Smooth muscle cell (in vitro differentiated cells): ENCODE data around the gene ZNF408. TPM values are rescaled to one million over a fixed set of nuclear protein-coding genes. Genes with fewer than 3 reads are reported as not detected.

Experiments used
- DNase-seq: peaks from one replicate; lab custom pipeline; 2025; ENCODE audit not compliant: unreplicated experiment; lab: John Stamatoyannopoulos, UW
- H2AFZ ChIP-seq: fragments of 200-600 bp; sonication (generic); 2 replicates; pipeline ENCODE4 v1.6.0; 2016; ENCODE audit warnings: antibody characterized with exemption, low read depth, mild to moderate bottlenecking
- H3F3A ChIP-seq: fragments of 200-600 bp; sonication (generic); 2 replicates; pipeline ENCODE4 v1.6.0; 2017; ENCODE audit warnings: antibody characterized with exemption, low read depth
- H3K27ac ChIP-seq: fragments of 200-600 bp; sonication (generic); 2 replicates; pipeline ENCODE4 v1.5.1; 2016; ENCODE audit warnings: low read depth, mild to moderate bottlenecking
- H3K27me3 ChIP-seq: fragments of 200-600 bp; sonication (generic); 2 replicates; pipeline ENCODE4 v1.6.1; 2016; ENCODE audit warnings: low read depth, mild to moderate bottlenecking
- H3K36me3 ChIP-seq: fragments of 200-600 bp; sonication (generic); 2 replicates; pipeline ENCODE4 v1.5.1; 2016; ENCODE audit warnings: low read depth
- H3K4me1 ChIP-seq: fragments of 200-600 bp; sonication (generic); 2 replicates; pipeline ENCODE4 v1.5.1; 2016; ENCODE audit warnings: low read depth
- H3K4me2 ChIP-seq: fragments of 200-600 bp; sonication (generic); 2 replicates; pipeline ENCODE4 v1.6.0; 2016; ENCODE audit warnings: mild to moderate bottlenecking
- H3K4me3 ChIP-seq: fragments of 200-600 bp; sonication (generic); 2 replicates; pipeline ENCODE4 v1.5.1; 2016; ENCODE audit warnings: mild to moderate bottlenecking
- H3K79me2 ChIP-seq: fragments of 200-600 bp; sonication (generic); 2 replicates; pipeline ENCODE4 v1.6.0; 2016; ENCODE audit warnings: low read depth, mild to moderate bottlenecking
- H3K9ac ChIP-seq: fragments of 200-600 bp; sonication (generic); 2 replicates; pipeline ENCODE4 v1.6.0; 2016; ENCODE audit warnings: low read depth
- H3K9me3 ChIP-seq: fragments of 200-600 bp; sonication (generic); replicated peaks from 2 replicates; pipeline ENCODE4 v1.5.1; 2016; ENCODE audit warnings: low read depth
- H4K20me1 ChIP-seq: fragments of 200-600 bp; sonication (generic); 2 replicates; pipeline ENCODE4 v1.6.0; 2016; ENCODE audit warnings: low read depth
- WGBS: methylation state at CpG from one replicate; pipeline ENCODE4 v1.1.7; 2016; ENCODE audit warnings: low lambda C conversion rate; 5-methylcytosine and 5-hydroxymethylcytosine counted together
- polyA plus RNA-seq: library from polyadenylated mRNA; unstranded; fragments of >200 nt; fragmentation: Nextera tagmentation; extraction: Ambion mirVana; gene quantifications from 2 replicates; pipeline ENCODE4 v1.2.1, GENCODE V29; 2016
- total RNA-seq: library from RNA; depleted of rRNA; stranded (reverse); fragments of >200 nt; gene quantifications from 2 replicates; pipeline ENCODE4 v1.2.3, GENCODE V29; 2014
- TF ChIP-seq, protein P1 (sequence below): fragments of 200-600 bp; sonication (generic); IDR thresholded peaks from 2 replicates; pipeline ENCODE4 v1.5.1; 2017; ENCODE audit warnings: borderline replicate concordance, mild to moderate bottlenecking, antibody characterized with exemption; ENCODE audit not compliant: insufficient read depth, poor library complexity, severe bottlenecking

The ZNF408 gene
- total and polyA plus RNA-seq, 2 experiments from 2014 or later, result 6.2 to 15.8 TPM

DNA sequence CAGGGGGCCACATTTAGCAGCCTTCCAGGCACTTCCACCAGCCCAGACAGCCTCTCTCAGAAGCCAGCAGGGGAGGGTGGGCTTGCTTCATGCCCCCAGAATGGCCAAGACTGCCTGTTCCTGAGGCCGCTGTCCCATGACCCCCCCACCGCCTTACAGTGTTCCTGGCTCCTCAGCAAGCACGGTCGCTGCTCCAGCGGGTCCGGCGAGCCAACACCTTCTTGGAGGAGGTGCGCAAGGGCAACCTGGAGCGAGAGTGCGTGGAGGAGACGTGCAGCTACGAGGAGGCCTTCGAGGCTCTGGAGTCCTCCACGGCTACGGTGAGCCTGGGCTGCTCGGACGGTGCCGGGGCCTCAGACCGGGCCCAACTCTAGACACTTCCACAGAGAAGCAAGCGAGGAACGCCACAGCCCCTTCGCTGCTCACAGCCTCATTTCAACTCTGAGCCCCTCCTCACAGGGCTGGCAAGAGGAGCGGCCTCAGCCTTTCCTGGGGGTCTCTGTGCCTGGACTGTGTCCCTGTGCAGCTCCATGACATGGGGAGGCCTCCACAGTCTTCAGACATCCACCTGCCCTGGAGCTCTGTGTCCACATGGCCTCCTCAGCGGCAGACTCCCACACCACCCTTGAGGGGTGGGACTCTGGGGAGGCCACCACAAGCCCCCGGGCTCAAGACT, 18.9 kb downstream of the ZNF408 start:
- 96% methylated on average over 23 of the region's 25 CpGs for WGBS
- H3K4me1 ChIP-seq, result peaks cover 2% of the 10 kb centered on the region
- no peak overlapping the region for H3K27ac ChIP-seq
- no peaks in the 10 kb centered on the region for H3K36me3 ChIP-seq
- no peaks in the 10 kb centered on the region for H3K27me3 ChIP-seq
- H3F3A ChIP-seq, result peaks cover 5% of the 10 kb centered on the region
- no peak overlapping the region for H2AFZ ChIP-seq
- H3K9ac ChIP-seq, result no peak overlapping the region
- H4K20me1 ChIP-seq, result no peaks in the 10 kb centered on the region
- H3K79me2 ChIP-seq, result no peaks in the 10 kb centered on the region
- no peak overlapping the region for H3K4me3 ChIP-seq
- TF ChIP-seq, protein P1, sequence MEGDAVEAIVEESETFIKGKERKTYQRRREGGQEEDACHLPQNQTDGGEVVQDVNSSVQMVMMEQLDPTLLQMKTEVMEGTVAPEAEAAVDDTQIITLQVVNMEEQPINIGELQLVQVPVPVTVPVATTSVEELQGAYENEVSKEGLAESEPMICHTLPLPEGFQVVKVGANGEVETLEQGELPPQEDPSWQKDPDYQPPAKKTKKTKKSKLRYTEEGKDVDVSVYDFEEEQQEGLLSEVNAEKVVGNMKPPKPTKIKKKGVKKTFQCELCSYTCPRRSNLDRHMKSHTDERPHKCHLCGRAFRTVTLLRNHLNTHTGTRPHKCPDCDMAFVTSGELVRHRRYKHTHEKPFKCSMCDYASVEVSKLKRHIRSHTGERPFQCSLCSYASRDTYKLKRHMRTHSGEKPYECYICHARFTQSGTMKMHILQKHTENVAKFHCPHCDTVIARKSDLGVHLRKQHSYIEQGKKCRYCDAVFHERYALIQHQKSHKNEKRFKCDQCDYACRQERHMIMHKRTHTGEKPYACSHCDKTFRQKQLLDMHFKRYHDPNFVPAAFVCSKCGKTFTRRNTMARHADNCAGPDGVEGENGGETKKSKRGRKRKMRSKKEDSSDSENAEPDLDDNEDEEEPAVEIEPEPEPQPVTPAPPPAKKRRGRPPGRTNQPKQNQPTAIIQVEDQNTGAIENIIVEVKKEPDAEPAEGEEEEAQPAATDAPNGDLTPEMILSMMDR, result no peak
- no peak overlapping the region for H3K4me2 ChIP-seq
- DNase-seq, result no peak
- H3K9me3 ChIP-seq, result no peaks in the 10 kb centered on the region

DNA sequence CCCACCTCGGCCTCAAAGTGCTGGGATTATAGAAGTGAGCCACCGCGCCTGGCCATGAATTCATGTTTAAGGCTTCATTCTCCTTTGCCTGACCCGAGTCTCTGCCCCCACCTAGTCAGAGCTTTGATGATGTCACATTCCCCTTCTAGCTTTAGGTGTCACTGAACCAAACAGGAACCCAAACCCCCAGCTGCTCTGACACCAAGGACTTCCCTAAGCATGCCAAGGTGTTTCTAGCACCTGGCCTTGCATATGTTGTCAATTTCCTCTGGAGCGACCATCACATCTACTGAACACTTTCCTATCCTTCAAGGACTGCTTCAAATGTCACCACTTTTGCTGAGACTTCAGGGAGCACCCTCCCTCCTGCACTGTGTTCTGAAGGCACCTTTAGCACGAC, 20.5 kb downstream of the ZNF408 start:
- Histone ChIP-seq H3K9ac (no peak overlapping the region), H4K20me1 (no peaks in the 10 kb centered on the region), H3K27me3 (no peaks in the 10 kb centered on the region), H3K36me3 (no peaks in the 10 kb centered on the region), H3K4me3 (no peak overlapping the region), H3F3A (no peaks in the 10 kb centered on the region), H2AFZ (no peak overlapping the region), H3K9me3 (no peaks in the 10 kb centered on the region), H3K27ac (no peak overlapping the region), H3K4me1 (no peaks in the 10 kb centered on the region), H3K4me2 (no peak overlapping the region), H3K79me2 (no peaks in the 10 kb centered on the region)
- WGBS, result 90% methylated on average over 6 of the region's 6 CpGs
- TF ChIP-seq, protein P1, result no peak
- no peak for DNase-seq

DNA sequence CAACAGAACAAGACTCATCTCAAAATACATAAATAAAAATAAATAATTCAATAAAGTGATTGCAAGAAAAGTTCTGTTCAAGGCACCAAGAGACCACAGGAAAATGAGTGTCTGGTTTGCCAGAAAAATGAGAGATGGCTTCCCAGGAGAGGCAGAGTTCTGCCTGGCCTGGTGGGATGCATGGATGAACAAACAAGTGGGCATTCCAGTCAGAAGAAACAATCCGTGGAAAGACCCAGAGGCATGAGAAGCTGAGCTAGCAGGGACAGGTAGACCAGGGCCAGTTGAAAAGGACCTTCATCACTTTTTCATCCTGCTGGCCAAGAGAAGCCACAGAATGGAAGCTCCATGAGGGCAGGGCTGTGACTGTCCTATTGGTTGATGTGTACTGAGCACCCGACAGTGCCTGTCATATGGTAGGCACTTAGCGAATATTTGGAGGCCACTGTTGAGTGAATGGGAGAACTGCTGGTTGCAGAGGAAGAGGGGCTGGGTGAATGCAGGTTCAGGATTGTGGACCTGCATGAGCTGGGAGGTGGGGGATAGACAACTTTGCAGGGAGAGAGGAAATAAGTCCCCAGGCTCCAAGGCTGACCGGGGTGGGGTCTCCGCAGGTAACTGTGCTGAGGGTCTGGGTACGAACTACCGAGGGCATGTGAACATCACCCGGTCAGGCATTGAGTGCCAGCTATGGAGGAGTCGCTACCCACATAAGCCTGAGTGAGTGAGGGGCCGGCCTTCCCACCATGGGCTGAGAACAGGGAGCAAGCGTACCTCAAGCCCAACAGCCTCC, 21.9 kb downstream of the ZNF408 start:
- Histone ChIP-seq H3K27ac (no peak overlapping the region), H3K79me2 (no peaks in the 10 kb centered on the region), H3K4me3 (no peak overlapping the region), H3K4me1 (no peaks in the 10 kb centered on the region), H3K9ac (no peak overlapping the region), H3K4me2 (no peak overlapping the region), H4K20me1 (no peaks in the 10 kb centered on the region), H2AFZ (no peak overlapping the region), H3K27me3 (no peaks in the 10 kb centered on the region), H3K9me3 (no peaks in the 10 kb centered on the region), H3F3A (no peaks in the 10 kb centered on the region), H3K36me3 (no peaks in the 10 kb centered on the region)
- 92% methylated on average over 11 of the region's 11 CpGs for whole genome bisulfite sequencing
- TF ChIP-seq, protein P1, result no peak
- DNase-seq, result no peak

DNA sequence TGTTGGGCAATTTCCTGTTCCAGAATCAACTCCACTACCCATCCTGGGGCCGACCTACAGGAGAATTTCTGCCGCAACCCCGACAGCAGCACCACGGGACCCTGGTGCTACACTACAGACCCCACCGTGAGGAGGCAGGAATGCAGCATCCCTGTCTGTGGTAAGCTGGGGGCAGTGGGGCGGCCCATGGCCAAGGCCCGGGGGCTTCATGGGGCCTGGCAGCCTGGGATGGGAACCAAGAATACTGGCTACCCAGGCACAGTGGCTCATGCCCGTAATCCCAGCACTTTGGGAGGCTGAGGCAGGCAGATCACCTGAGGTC, 22.5 kb downstream of the ZNF408 start:
- H3K79me2 ChIP-seq, result no peaks in the 10 kb centered on the region
- H3K27ac ChIP-seq, result no peak overlapping the region
- DNase-seq, result no peak
- no peaks in the 10 kb centered on the region for H3K4me1 ChIP-seq
- TF ChIP-seq, protein P1, result no peak
- no peaks in the 10 kb centered on the region for H3K36me3 ChIP-seq
- no peak overlapping the region for H3K4me3 ChIP-seq
- no peaks in the 10 kb centered on the region for H4K20me1 ChIP-seq
- H3F3A ChIP-seq, result no peaks in the 10 kb centered on the region
- H3K27me3 ChIP-seq, result no peaks in the 10 kb centered on the region
- H2AFZ ChIP-seq, result no peak overlapping the region
- H3K4me2 ChIP-seq, result no peak overlapping the region
- no peak overlapping the region for H3K9ac ChIP-seq
- WGBS, result 87% methylated on average over 8 of the region's 8 CpGs
- no peaks in the 10 kb centered on the region for H3K9me3 ChIP-seq
